H1 (cell line): Measurements from ENCODE around the gene IL1R1. TPM values are rescaled to one million over a fixed set of nuclear protein-coding genes. Genes with fewer than 3 reads are reported as not detected.

Source experiments
- CTCF ChIA-PET: fragments of 300-600 bp; sonication (Branson Sonifier 250); formaldehyde crosslinking; loops from one replicate; lab custom pipeline; 2021; ENCODE audit not compliant: partially characterized antibody; lab: Charles Lee
- POLR2A ChIA-PET: fragments of 300-600 bp; sonication (Branson Sonifier 250); formaldehyde crosslinking; loops from one replicate; lab custom pipeline; 2021; ENCODE audit warnings: inconsistent platforms; ENCODE audit not compliant: partially characterized antibody; lab: Charles Lee
- DNase-seq, 2 experiments: peaks; one replicate each; pipeline versions ENCODE4 v3.0.0 to v3.0.0-alpha.2; 2010 to 2022; ENCODE audit warnings: low spot score in 2 of 2, low read depth in 1 of 2, mixed read lengths in 1 of 2
- FAIRE-seq: peaks from 2 replicates; lab custom pipeline; 2011; peaks lifted over from hg19 to GRCh38; lab: Jason Lieb, UNC
- H2AFZ ChIP-seq: 2 replicates; pipeline ENCODE4 v1.8.1; 2012; ENCODE audit warnings: low read length, inconsistent platforms
- H2AK5ac ChIP-seq: 2 replicates; pipeline ENCODE4 v1.6.1; 2013; ENCODE audit warnings: low read depth, low read length
- H2BK120ac ChIP-seq: replicated peaks from 2 replicates; pipeline ENCODE3; 2013; ENCODE audit warnings: low read depth, low read length, inconsistent platforms
- H2BK12ac ChIP-seq: 2 replicates; pipeline ENCODE4 v1.6.1; 2013; ENCODE audit warnings: low read depth, low read length
- H2BK15ac ChIP-seq: 2 replicates; pipeline ENCODE4 v1.6.1; 2013; ENCODE audit warnings: low read length
- H2BK20ac ChIP-seq: 2 replicates; pipeline ENCODE4 v1.6.1; 2013; ENCODE audit warnings: low read length
- H2BK5ac ChIP-seq: 2 replicates; pipeline ENCODE4 v1.6.1; 2013; ENCODE audit warnings: low read depth, low read length
- H3K14ac ChIP-seq: 2 replicates; pipeline ENCODE4 v1.6.1; 2013; ENCODE audit warnings: inconsistent platforms; ENCODE audit not compliant: insufficient read length
- H3K18ac ChIP-seq: 2 replicates; pipeline ENCODE4 v1.6.1; 2013; ENCODE audit warnings: low read length; ENCODE audit errors: extremely low read depth
- H3K23ac ChIP-seq: 2 replicates; pipeline ENCODE4 v1.6.1; 2013; ENCODE audit warnings: inconsistent platforms; ENCODE audit not compliant: insufficient read length
- H3K23me2 ChIP-seq: 2 replicates; pipeline ENCODE4 v1.6.1; 2013; ENCODE audit warnings: low read depth, low read length
- H3K27ac ChIP-seq: 2 replicates; pipeline ENCODE4 v1.6.1; 2011; ENCODE audit warnings: low read depth, low read length, inconsistent platforms
- H3K27me3 ChIP-seq, 4 experiments: replicated peaks in 1 of 4; 1 replicate in 1 of 4; 2 replicates in 3 of 4; pipeline versions ENCODE4 v1.6.1 to v1.8.1; 2011 to 2013; ENCODE audit warnings: low read length in 3 of 4, mild to moderate bottlenecking in 3 of 4, inconsistent platforms in 2 of 4, mixed read lengths in 2 of 4, moderate library complexity in 1 of 4; ENCODE audit not compliant: control insufficient read depth in 3 of 4, insufficient read depth in 3 of 4; ENCODE audit errors: extremely low read depth in 1 of 4
- H3K36me3 ChIP-seq, 4 experiments: 2 replicates each; pipeline versions ENCODE4 v1.6.1 to v1.8.1; 2011 to 2013; ENCODE audit warnings: mild to moderate bottlenecking in 4 of 4, low read length in 3 of 4, moderate library complexity in 2 of 4, control low read depth in 1 of 4, inconsistent platforms in 1 of 4; ENCODE audit not compliant: insufficient read depth in 4 of 4, control insufficient read depth in 2 of 4
- H3K4ac ChIP-seq: replicated peaks from 2 replicates; pipeline ENCODE3; 2013; ENCODE audit warnings: low read length, low read depth, mixed read lengths, inconsistent platforms; ENCODE audit not compliant: insufficient read length
- H3K4me1 ChIP-seq, 4 experiments: replicated peaks in 1 of 4; 1 replicate in 1 of 4; 2 replicates in 3 of 4; pipeline versions ENCODE4 v1.6.1 to v1.8.1; 2011 to 2013; ENCODE audit warnings: low read length in 3 of 4, inconsistent platforms in 2 of 4, mixed read lengths in 1 of 4; ENCODE audit not compliant: insufficient read depth in 4 of 4, control insufficient read depth in 3 of 4
- H3K4me2 ChIP-seq, 2 experiments: 2 replicates each; pipeline versions ENCODE4 v1.6.1 to v1.8.1; 2011 to 2013; ENCODE audit warnings: low read depth in 2 of 2, low read length in 2 of 2, control low read depth in 1 of 2, inconsistent platforms in 1 of 2, mild to moderate bottlenecking in 1 of 2; ENCODE audit not compliant: insufficient read depth in 1 of 2
- H3K4me3 ChIP-seq, 4 experiments: fragments of 200-600, 300-600 bp in 1 of 4; sonication (generic), shearing (Covaris generic), sonication (Bioruptor Twin) in 1 of 4; 2 replicates each; pipeline versions ENCODE4 v1.5.1 to v1.8.1; 2011 to 2016; ENCODE audit warnings: low read length in 4 of 4, low read depth in 3 of 4, control low read depth in 2 of 4, inconsistent platforms in 2 of 4, mild to moderate bottlenecking in 2 of 4, mixed read lengths in 1 of 4, moderate library complexity in 1 of 4; ENCODE audit not compliant: insufficient read depth in 2 of 4; ENCODE audit errors: extremely low read depth in 1 of 4
- H3K56ac ChIP-seq: replicated peaks from 2 replicates; pipeline ENCODE3; 2013; ENCODE audit warnings: low read depth, mild to moderate bottlenecking, mixed read lengths, low read length, inconsistent platforms; ENCODE audit not compliant: insufficient read length
- H3K79me1 ChIP-seq: 2 replicates; pipeline ENCODE4 v1.6.1; 2013; ENCODE audit warnings: low read depth, low read length, control low read depth
- H3K79me2 ChIP-seq, 2 experiments: 2 replicates each; pipeline versions ENCODE4 v1.6.1 to v1.8.1; 2012 to 2013; ENCODE audit warnings: low read length in 2 of 2, mild to moderate bottlenecking in 2 of 2, inconsistent platforms in 1 of 2; ENCODE audit not compliant: insufficient read depth in 2 of 2, control insufficient read depth in 1 of 2
- H3K9ac ChIP-seq, 4 experiments: replicated peaks in 1 of 4; 1 replicate in 1 of 4; 2 replicates in 3 of 4; pipeline versions ENCODE4 v1.6.1 to v1.8.1; 2011 to 2013; ENCODE audit warnings: low read depth in 3 of 4, low read length in 3 of 4, control low read depth in 2 of 4, mild to moderate bottlenecking in 2 of 4, moderate library complexity in 2 of 4, inconsistent platforms in 1 of 4; ENCODE audit errors: extremely low read depth in 1 of 4
- H3K9me3 ChIP-seq, 2 experiments: 2 replicates each; pipeline versions ENCODE4 v1.6.1 to v1.8.1; 2012 to 2013; ENCODE audit warnings: mild to moderate bottlenecking in 2 of 2, moderate library complexity in 2 of 2, control low read depth in 1 of 2, inconsistent platforms in 1 of 2, low read depth in 1 of 2, low read length in 1 of 2, mixed read lengths in 1 of 2; ENCODE audit not compliant: insufficient read depth in 2 of 2
- H4K20me1 ChIP-seq, 2 experiments: replicated peaks in 1 of 2; 2 replicates each; pipeline versions ENCODE3 to v1.8.1; 2011 to 2013; ENCODE audit warnings: inconsistent platforms in 2 of 2, low read length in 2 of 2, mild to moderate bottlenecking in 1 of 2; ENCODE audit not compliant: insufficient read depth in 2 of 2, control insufficient read depth in 1 of 2
- H4K5ac ChIP-seq: 2 replicates; pipeline ENCODE4 v1.6.1; 2013; ENCODE audit warnings: low read length, low read depth, mixed read lengths, inconsistent platforms; ENCODE audit not compliant: insufficient read length
- H4K8ac ChIP-seq: 2 replicates; pipeline ENCODE4 v1.8.0; 2013; ENCODE audit warnings: mild to moderate bottlenecking, moderate library complexity, low read length, inconsistent platforms; ENCODE audit not compliant: insufficient read depth; ENCODE audit errors: extremely low read depth
- H4K91ac ChIP-seq: replicated peaks from 2 replicates; pipeline ENCODE3; 2013; ENCODE audit warnings: low read length, mixed read lengths, inconsistent platforms; ENCODE audit not compliant: insufficient read length
- BCL11A ChIP-seq, 2 experiments: IDR thresholded peaks; one replicate each; pipeline ENCODE4 v1.6.1; 2011; ENCODE audit warnings: low read depth in 2 of 2, low read length in 2 of 2, mild to moderate bottlenecking in 2 of 2
- CBX8 ChIP-seq: fragments of 300-800, 300-1000 bp; sonication (generic); IDR thresholded peaks from 2 replicates; pipeline ENCODE4 v1.7.1; 2016; ENCODE audit warnings: low read depth, low read length, borderline replicate concordance
- CHD1 ChIP-seq: IDR thresholded peaks from 2 replicates; pipeline ENCODE4 v1.6.1; 2012; ENCODE audit warnings: low read depth, low read length, improper control_type of control experiment
- RBBP5 ChIP-seq: IDR thresholded peaks from 2 replicates; pipeline ENCODE4 v1.7.1; 2012; ENCODE audit warnings: low read depth, mild to moderate bottlenecking, inconsistent platforms, low read length, moderate library complexity, borderline replicate concordance
- WGBS, 2 experiments: shearing (Covaris generic) in 1 of 2; methylation state at CpG; one replicate each; pipeline versions ENCODE4 v1.1.6 to v1.1.7; 2013 to 2015; ENCODE audit warnings: low lambda C conversion rate in 2 of 2, mixed read lengths in 2 of 2, inconsistent platforms in 1 of 2, low coverage in 1 of 2, missing lambda C conversion rate in 1 of 2; ENCODE audit not compliant: insufficient replicate concordance in 2 of 2, insufficient coverage in 1 of 2, insufficient read length in 1 of 2; ENCODE audit errors: extremely low coverage in 1 of 2, missing lambda C conversion rate in 1 of 2; 5-methylcytosine and 5-hydroxymethylcytosine counted together
- polyA plus RNA-seq, 7 experiments: library from polyadenylated mRNA; depleted of rRNA in 3 of 7; stranded (reverse) in 5 of 7; unstranded in 2 of 7; fragments of >200 nt in 5 of 7; fragments of 200-250 nt in 2 of 7; gene quantifications; 1 replicate in 5 of 7; 2 replicates in 1 of 7; 4 replicates in 1 of 7; pipeline versions ENCODE4 v1.2.1 to v1.2.3, GENCODE V29; 2011 to 2013; ENCODE audit warnings: missing spikeins in 2 of 7, mixed read lengths in 2 of 7
- total RNA-seq: library from RNA; stranded (reverse); fragmentation: NEBNext Ultra II Directional; extraction: Animal tissue kit (Norgen Biotek cat#: 25700); gene quantifications from 2 replicates; pipeline ENCODE4 v1.2.1, GENCODE V29; 2021

The IL1R1 gene
- total and polyA plus RNA-seq, 2 of the 8 experiments (the other 6 are each of a cell fraction or from before 2014, with no cell fraction given) = 0.34 to 0.47 TPM

DNA sequence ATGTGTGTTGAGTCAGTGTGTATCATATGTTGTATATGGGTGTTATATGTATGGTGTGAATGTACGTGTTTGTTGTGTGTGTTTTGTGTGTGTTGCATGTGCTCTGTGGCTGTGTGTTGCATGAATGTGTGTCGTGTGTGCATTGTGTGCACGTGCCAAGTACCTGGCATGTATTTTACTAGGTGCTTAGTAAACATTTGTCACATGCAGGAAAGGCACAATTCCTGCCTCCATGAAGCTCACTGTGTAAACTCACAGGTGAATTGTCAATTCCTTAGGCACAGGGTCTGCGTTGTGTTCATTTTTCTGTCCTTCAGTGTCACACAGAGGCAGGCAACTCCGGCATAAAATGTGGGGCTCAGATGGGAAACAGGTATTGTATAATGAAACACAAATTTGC lies 22.3 kb upstream of the IL1R1 start:
- Histone ChIP-seq H2BK20ac (no peak overlapping the region), H2BK120ac (no peak overlapping the region), H3K4me2 (no peak overlapping the region), H3K4ac (no peak overlapping the region), H3K4me3 (no peak overlapping the region), H3K9ac (no peak overlapping the region), H3K23ac (no peak overlapping the region), H4K5ac (no peak overlapping the region), H3K79me1 (no peaks in the 10 kb centered on the region), H2BK12ac (no peak overlapping the region), H2AK5ac (no peak overlapping the region), H4K91ac (no peak overlapping the region), H3K23me2 (no peaks in the 10 kb centered on the region), H3K79me2 (no peaks in the 10 kb centered on the region), H3K14ac (no peak overlapping the region), H3K27me3 (no peaks in the 10 kb centered on the region), H3K4me1 (no peaks in the 10 kb centered on the region), H3K56ac (no peak overlapping the region), H4K20me1 (no peaks in the 10 kb centered on the region), H3K9me3 (no peaks in the 10 kb centered on the region), H3K36me3 (no peaks in the 10 kb centered on the region), H2AFZ (no peak overlapping the region), H3K27ac (no peak overlapping the region), H4K8ac (no peak overlapping the region), H2BK15ac (no peak overlapping the region), H3K18ac (no peak overlapping the region), H2BK5ac (no peak overlapping the region)
- 89% methylated on average over 5 of the region's 5 CpGs; no CpG with 5 or more reads in 1 of the 2 experiments for WGBS, 2 experiments
- FAIRE-seq (no peak), DNase-seq (no peak)
- ChIA-PET CTCF (interaction anchor here (0.8 to 1.8 kb wide), 4 partner anchors 22 to 100 kb away, joined by 3 to 6 read pairs (median 3); partner anchors contain the start of gene IL1R1), POLR2A (no interaction called here)
- TF ChIP-seq RBBP5 (no peak), CHD1 (no peak), CBX8 (no peak), BCL11A (IDR thresholded peaks at IDR 0.05; ENCODE audit: low read depth in 2 of 2, low read length in 2 of 2) (no peak)
